ENCODE results near the gene MOB3A.

GRCh38 chr19:2122251-2122650 lies 26.1 kb upstream of the MOB3A start:
- TF ChIP-seq, protein P1, sequence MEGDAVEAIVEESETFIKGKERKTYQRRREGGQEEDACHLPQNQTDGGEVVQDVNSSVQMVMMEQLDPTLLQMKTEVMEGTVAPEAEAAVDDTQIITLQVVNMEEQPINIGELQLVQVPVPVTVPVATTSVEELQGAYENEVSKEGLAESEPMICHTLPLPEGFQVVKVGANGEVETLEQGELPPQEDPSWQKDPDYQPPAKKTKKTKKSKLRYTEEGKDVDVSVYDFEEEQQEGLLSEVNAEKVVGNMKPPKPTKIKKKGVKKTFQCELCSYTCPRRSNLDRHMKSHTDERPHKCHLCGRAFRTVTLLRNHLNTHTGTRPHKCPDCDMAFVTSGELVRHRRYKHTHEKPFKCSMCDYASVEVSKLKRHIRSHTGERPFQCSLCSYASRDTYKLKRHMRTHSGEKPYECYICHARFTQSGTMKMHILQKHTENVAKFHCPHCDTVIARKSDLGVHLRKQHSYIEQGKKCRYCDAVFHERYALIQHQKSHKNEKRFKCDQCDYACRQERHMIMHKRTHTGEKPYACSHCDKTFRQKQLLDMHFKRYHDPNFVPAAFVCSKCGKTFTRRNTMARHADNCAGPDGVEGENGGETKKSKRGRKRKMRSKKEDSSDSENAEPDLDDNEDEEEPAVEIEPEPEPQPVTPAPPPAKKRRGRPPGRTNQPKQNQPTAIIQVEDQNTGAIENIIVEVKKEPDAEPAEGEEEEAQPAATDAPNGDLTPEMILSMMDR (IDR thresholded peaks at IDR 0.05), result no peak
- no peak for TF ChIP-seq EZH2phosphoT487 (IDR thresholded peaks at IDR 0.05)

All from neural progenitor cell (in vitro differentiated cells).